Islet precursor cell (in vitro differentiated cells): ENCODE results near the gene GREB1.

Source experiments
- DNase-seq: peaks from one replicate; pipeline ENCODE4 v3.0.0-alpha.2; 2018

The GREB1 gene, protein sequence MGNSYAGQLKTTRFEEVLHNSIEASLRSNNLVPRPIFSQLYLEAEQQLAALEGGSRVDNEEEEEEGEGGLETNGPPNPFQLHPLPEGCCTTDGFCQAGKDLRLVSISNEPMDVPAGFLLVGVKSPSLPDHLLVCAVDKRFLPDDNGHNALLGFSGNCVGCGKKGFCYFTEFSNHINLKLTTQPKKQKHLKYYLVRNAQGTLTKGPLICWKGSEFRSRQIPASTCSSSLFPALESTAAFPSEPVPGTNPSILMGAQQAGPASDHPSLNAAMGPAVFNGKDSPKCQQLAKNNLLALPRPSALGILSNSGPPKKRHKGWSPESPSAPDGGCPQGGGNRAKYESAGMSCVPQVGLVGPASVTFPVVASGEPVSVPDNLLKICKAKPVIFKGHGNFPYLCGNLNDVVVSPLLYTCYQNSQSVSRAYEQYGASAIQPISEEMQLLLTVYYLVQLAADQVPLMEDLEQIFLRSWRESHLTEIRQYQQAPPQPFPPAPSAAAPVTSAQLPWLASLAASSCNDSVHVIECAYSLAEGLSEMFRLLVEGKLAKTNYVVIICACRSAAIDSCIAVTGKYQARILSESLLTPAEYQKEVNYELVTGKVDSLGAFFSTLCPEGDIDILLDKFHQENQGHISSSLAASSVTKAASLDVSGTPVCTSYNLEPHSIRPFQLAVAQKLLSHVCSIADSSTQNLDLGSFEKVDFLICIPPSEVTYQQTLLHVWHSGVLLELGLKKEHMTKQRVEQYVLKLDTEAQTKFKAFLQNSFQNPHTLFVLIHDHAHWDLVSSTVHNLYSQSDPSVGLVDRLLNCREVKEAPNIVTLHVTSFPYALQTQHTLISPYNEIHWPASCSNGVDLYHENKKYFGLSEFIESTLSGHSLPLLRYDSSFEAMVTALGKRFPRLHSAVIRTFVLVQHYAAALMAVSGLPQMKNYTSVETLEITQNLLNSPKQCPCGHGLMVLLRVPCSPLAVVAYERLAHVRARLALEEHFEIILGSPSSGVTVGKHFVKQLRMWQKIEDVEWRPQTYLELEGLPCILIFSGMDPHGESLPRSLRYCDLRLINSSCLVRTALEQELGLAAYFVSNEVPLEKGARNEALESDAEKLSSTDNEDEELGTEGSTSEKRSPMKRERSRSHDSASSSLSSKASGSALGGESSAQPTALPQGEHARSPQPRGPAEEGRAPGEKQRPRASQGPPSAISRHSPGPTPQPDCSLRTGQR (N-terminal part only)

DNA sequence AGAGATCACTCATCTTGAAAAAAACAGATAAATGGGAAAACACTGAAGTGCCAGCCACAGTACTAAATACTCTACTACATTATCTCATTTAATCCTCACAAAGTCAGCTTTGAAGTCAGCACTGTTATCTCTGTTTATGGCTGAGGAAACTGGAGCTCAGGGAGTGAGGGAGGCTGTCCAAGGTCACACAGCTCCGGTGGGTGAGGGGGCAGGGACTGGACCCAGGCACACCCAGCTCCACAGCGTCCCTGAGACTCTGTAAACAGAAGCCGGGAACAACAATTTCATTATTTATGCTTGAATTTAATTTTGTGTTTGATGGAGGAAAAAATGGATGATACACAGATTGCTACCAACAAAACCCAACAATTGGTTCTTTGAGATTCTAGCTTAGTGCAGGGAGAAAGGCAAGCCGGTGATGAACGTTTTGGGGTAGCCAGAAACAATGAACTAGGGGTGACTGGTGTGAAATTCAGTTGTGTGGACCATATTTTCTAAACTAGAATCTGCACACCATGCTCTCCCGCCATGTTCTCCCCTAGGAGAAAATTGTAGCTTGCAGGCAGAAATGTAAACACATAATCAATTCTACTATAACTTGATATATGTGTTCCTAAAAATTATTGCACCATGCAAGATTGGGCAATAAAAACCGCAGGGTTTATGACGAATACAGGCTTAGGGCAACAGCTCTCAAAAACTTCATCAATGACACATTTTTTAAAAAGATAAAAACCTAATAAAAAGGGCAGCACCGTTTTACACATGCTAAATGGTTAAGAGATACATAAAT is at the start of gene GREB1:
GREB1 (plus strand) TSS at position 768 of the 793 bp plus-strand sequence. CDS start 22,570 bp downstream, outside the sequence.
- DNase-seq, result no peak

DNA sequence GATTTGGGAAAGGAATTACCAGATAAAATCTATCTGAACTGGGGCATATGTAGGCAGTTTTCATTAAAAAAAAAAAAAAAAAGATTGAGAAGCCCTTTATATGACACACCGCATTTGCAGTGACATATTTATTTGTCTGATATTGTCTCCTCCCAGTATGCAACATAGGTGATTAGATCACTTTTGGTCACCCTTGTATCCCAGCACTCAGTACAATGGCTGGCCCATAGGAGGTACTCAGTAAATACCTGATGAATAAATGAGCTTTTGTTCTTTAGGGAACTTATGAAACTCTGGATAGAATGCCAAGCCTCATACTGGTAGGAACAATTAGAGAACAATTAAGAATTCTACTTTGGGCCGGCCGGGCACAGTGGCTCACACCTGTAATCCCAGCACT is 45.0 kb upstream of the GREB1 start:
- no peak for DNase-seq

DNA sequence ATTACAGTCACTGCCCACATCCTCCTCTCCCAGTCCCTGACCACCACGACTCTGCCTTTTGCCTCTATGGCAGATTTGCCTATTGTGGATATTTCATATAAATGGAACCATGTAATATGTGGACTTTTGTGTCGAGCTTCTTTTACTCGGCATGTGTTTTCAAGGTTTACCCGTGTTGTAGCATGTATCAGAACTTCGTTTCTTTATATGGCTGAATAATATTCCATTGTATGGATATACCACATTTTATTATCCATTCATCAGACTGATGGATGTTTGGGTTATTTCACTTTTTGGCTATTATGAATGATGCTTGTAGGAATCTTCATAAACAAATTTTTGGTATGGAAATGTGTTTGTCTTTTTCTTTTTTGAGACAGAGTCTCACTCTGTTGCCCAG is 43.7 kb upstream of the GREB1 start:
- no peak for DNase-seq

DNA sequence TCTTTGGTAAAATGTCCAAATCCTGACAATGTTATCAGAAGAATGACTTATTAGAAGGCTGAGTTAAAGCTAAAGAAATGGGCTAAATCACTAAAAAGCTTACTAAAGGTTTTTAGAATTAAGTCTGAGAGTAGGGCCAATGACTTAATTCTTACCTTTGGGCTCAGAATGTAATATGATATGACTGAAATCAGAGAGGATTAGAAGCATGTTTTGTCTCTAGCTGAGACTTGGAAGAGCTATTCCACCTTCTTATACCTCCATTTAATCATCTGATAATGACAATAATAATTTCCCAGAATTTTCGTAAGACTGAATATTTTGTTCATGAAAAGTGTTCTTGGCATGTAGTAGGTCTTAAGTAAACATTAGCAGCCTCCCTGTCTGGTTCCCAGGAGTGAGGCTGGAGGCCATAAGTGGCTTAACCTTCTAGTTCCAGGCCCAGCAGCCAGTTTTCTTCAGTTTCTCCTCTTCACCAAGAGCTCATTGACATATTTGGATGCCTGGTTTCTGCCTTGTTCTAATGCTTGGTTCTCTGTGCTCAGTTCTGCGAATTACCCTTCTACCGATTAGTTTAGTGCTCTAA is 42.4 kb upstream of the GREB1 start:
- DNase-seq, result no peak

DNA sequence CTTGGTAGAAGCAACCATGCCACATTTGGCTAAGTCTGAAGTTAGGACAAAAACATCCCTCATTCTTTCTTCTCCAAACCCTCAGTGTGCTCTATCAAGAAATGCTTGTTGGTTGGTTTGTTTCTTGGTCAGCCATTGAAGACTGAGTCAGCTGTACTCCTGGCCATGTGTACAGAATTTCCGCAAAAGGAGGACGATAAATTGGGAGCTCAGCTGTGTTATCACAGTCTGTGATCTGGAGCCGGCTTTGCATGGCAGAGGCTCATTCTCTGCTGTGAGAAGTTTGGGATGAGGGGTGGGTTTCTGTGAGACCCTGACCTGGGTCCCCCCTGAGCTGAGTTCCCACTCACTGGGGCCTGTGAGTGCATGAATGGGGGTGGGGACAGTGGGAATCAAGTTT is 41.6 kb upstream of the GREB1 start:
- DNase-seq, result no peak

DNA sequence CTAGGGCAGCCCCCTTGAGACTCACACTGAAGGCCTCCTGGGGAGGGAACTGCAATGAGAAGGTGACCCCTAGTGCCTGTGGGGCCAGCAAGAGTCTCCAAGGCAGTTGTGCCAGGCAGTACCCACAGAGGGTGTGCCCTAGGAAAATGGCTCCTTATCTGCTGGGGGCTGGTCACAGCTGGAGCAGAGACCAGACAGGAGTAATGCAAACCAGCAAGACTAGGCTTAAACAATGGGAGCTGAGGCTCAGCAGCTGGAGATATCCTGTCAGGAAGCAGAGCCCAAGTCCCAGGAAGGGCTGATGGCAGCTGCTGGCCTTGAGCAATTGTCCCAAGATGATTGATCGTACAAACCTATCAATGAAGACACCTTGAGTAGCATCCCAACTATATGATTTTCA is 41.1 kb upstream of the GREB1 start:
- peak; percentile 32 for DNase-seq

DNA sequence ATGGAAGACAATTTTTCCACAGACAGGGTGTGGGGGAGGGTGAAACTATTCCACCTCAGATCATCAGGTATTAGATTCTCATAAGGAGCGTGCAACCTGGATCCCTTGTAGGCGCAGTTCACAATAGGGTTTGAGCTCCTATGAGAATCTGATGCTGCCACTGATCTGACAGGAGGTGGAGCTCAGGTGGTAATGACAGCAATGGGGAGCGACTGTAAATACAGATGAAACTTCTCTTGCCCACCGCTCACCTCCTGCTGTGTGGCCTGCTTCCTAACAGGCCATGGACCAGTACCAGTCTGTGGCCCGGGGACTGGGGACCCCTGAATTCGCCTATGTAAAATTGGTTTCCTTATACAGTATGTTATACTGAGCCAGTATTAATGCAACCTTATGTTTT is 40.6 kb upstream of the GREB1 start:
- no peak for DNase-seq

DNA sequence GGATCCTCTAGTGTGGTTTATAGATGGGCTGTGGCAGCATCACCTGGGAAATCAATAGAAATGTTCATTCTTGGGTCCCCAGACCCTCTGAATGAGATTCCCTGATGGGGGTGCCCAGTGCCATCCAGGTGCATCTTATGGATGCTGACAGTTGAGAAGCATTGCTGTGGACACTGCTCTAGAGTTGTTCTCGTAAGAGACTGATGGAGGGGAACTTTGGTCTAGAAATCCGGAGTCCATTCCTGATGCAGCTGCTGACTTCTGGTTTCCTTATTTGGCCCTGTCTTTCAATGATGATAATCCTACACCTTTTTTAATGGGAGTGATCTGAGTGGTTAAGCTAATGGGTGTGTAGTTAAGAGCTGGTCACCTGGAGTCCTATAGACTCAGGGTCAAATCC is 39.5 kb upstream of the GREB1 start:
- no peak for DNase-seq

DNA sequence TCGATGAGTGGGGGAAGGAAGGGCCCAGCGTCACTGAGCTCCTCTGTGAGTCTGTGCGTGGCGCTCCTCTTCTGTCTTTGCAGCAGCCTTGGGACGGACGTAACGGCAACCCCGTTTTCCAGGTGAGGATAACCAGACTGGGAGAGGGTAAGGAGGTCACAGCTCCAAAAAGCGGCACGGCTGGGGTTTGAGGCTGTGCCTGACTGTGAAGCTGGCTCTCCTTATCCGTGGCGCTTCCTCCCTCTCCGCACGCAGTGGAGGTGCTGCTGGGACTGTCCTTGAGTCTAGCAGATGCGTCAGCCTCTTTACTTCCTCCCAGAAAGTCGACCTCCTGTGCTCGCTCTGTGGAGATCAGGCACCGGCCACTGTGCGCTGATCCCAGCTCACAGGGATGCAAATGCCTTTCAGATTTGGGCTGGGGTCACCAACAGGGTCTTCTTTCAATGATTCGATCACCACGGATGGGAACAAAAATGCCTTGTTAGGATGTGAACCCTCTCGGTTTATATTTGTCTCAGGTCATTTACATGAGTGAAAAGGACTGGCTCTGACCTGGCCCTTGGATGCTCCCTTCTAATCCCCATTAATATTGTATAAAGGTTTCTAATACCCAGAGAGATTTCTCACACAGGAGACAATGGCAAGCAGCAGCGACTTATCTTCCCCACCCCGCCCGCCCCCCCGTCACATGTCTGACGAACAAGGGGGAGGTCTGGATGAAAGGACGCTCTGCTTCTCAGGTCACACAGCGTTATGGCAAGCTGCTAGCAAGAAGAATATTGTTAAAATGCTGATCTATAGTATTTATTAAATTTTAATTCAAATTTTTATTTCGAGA is 37.8 kb upstream of the GREB1 start:
- peak; percentile 78 for DNase-seq

DNA sequence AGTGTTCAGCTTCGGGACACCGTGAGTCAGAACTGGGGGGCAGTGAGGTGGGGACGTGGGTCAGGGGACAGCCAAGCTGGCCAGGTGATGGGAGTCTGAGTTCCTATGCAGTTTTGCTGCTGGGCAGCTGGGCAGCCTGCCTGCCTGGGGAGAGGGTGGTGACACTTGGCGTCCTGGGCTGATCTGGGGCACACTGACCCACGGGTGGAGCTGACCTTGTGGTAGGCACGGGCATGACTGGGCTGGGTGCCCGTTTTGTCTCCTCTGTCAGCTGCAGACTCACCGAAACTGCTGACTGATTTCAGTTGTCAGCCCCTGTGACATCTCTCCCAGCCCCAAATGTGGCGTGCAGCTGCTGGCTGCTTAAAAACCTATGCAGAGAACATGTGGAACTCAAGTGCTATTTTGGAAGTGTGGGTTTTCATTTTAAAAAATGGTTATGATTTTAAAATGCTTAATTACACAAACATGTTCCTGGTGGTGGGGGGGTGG is 35.3 kb upstream of the GREB1 start:
- no peak for DNase-seq

DNA sequence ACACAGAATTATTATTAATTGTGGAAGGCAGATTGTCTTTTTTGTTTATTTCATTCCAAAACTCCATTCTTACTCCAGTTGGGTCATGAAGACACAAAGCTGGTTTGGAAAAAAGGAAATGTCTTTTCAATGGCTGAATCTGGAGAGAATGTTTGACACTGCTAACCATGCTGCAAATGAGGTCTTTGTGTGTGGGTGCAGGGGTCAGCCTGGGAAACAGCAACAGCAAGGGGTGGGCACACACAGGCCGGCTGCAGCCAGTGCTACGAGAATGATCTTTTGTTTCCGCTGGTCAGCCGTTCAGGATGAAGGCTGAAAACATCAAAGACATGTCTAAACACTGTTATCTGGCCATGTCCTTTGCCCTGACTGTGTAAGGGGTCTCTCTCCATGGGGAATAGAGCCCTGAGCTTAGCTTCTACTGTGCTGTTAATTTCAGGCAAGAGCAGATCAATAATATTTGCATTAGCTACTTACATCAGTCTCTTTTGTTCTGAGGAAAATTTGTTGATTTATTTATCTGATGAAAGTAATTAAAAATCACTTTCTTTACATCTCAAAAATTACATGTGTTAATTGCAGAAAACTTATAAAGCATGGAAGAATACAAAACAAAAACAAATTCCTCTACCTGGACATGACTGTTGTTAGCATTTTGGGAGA is 34.6 kb upstream of the GREB1 start:
- peak; percentile 74 for DNase-seq

DNA sequence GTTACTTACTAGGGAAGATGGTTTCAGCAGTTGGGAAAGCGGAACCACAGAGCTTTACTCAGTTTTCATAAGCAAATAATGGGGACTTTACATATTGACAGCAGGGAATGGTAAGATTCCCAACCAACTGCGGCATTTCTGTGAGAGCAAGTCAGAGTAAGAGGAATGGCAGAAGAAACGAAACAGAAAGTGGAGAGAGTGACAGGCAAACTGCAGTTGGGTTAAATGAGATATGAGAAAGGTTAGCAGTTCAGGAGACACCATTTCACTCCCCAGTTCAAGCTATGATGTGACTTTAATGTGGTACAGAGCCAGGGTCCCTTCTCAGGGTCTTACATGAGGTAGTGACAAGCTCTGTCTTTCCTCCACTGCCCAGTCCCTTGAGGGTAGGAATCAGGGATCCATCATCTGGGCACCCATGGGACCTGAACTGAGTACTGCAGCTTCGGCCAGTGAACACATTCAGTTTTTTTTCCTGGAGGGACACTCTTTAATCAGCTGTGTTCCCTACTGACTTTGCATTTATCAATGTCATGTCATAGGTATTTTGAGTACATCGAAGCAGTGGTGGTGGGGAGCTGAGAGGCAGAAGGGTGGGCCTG is 33.0 kb upstream of the GREB1 start:
- DNase-seq, result no peak

DNA sequence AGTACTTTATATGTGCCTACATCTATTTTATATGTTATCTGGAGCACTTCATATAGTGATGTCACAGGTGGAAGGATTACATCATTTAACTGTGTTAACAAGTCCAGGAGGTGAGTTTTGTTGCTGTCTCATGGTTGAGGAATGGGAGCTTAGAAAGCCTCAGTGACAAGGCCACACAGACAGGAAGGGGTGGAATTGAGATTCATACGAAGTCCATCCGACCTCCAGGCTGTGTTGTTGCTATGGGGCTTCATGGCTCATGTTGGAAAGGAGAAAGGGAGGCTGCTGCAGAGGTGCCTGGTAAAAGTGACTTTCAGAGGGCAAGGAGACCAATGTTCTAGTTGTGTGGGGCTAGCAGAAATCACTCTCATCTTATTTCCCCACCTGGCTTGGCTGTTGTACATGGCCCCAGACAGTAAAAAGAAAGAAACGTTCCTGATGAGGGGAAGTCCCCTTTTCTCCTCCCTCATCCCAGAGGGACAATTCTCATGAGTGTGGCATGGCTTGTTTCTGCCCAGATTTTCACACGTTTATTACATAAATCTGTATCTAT is 31.0 kb upstream of the GREB1 start:
- no peak for DNase-seq

DNA sequence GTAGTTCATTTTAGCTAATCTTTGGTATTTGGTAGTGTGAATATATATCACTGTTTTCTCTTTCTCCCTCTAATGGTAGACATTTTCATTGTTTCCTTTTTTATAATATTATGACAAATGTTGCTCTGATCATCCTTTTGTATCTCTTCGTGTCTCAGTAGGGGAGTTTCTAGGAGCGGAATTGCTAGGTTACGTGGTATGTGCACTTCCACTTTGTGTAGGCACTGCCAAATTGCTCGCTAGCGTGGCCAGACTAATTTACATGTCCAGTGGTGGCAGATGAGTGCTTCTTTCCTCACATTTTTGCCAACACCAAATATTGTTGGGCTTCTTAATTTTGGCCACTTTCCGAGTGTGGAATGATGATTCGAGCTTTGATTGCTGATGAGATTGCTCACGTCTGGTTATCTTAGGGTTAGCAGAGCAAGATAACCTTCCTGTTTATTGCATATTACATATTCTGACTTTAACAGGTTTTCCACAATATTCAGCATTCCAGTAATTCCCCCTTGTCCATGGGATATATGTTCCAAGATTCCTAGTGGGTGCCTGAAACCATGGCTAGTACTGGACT is 30.4 kb upstream of the GREB1 start:
- no peak for DNase-seq

DNA sequence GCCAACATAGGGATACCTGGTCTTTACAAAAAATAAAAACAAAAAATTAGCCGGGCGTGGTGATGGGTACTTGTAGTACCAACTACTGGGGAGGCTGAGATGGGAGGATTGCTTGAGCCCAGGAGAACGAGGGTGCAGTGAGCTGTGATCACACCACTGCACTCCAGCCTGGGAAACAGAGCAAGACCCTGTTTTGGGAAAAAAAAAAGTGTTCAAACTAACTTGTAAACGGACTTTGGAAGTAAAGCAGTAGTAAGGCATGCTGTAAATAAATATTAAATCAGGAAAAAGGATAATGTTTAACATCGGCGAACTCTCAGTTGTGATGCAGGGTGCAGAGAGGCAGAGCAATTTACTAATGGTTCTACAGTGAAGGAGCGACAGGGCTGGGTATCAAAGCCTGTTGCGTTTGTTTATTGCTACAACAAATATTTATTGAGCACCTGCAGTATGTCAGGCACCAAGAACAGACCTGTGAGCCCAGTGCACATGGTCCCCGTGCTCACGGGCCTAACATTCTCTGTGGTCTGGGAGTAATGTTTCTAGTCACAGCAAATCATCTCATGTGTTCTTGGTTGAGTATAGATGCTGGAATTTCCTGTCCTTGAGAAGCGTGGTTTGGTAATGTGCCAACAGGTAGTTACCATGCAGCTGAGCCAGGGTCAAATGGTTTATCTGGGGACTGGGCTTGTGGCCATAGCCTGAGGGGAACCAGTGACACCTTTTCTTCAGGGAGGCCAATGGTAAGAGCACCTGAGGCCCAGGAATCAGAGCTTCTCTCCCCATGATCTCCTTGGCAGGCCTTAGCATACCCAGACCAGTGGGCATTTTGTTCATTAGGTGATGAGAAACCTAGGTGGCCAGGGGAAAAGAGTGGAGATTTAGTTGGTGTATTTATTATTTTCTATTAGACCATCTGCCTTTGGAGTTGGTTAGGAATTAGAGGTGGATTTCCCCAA is 27.9 kb upstream of the GREB1 start:
- no peak for DNase-seq

DNA sequence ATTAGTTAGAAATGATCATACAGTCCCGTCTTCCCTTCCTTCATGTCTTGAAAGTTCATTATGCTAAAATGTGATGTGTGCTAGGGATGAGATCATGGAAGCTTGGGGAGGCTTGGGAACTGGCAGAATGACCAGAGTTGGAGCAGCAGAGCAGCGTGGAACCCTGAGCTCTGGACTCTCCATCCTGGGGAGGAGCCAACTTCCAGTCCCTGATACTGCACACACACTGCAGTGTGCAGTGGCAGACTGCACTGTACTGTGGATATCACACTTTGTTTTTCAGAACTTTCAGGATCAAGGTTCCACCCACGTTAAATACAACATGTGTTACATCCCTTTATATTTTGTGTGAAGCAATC is 27.3 kb upstream of the GREB1 start:
- DNase-seq, result no peak

DNA sequence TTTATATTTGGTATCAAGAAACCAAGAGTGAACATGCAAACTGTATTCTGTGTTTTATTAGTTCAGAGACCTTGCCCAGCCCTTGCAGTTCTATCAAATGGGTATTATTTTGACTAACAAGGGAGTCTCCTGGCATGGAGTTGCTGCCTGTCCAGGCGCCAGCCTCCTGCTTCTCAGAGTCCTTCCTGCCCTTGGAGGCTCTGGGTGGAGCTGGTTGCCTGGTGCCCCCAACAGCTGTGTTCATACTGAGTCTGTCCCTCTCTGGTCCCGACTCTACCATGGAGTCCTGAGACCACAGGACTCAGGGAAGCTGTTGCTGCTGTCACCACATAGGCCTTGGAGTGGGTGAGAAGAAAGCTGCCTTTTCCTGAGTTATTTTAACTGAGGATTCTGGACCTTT is 26.3 kb upstream of the GREB1 start:
- no peak for DNase-seq

DNA sequence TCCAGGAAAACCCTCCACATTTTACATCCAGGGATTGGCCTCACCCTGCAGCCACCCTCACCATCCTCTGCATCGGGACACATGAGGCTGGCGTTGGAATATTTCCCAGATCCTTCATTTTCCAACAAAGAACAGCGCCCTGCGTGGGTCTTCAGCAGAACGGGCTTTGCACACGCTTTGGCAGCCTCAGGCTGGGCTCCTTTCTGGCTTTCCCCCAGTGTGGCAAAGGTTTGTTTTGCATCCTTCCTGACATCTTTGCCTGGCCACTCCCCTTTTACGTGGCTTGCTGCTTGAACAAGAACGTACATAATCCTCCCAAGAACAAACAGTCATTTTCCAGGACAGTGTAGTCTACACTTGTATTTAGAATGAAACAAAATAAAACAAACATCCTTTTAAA is 25.6 kb upstream of the GREB1 start:
- no peak for DNase-seq
